Measurements from ENCODE around the gene H2AZ1.
A peak's percentile ranks its signal among the peaks of the same experiment; 100 is the strongest.

The H2AZ1 gene

DNA sequence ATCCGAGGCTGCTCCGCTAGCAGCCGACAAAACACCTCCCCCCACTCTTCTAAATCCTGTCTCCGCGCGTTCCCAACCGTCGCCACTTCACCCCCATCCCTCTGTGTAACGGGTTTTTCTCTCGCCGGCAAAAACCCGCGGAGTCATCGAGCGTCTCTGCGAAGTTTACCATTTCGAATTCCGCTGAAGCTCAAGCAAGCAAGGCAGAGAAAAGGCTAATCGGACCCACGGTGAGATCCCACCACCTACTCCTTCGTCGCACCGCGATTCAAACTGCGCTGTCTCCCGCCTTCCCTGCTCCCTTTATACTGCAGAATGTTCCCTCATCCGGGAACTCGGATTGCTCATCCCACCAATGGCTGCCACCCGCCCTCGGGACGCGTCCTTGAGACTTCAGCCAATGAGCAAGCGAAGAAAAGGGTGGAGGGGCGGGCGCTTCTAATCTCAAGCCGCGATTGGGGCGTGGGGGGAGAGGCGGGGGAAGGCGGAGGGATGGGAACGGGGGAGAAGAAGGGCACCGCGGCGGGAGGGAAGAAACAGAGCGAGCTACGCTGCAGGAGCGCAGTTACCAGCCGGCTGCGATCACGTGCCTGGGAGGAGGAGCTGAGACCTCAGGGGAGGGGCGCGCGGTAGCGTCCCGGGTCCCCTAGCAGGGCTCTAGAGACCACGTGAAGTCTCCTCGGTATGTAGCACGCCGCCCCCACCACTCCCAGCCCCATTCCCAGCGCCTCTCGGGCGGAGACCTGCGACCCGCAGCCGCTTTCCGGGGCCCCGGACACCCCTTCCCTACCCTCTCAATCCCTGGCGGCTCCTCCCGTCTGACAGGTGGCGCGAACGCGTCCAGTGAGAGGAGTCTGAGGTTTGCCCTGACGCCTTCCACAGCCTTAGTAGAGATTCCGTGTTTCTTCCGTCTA, at the start of gene H2AZ1:
H2AZ1 (minus strand) TSS at position 277 of the 914 bp plus-strand sequence; CDS start at position 172, 105 bp downstream.
- peak within 1 kb of the TSS; percentile 92 for H3K27ac ChIP-seq (ENCODE audit: low read length)
- peak within 1 kb of the TSS; percentile 81 for H3K4me2 ChIP-seq (ENCODE audit: low read depth, low read length)
- H3K9me3 ChIP-seq (replicated peaks; ENCODE audit: insufficient read depth, low read length) = no peaks in the 10 kb centered on the region
- H3F3A ChIP-seq (ENCODE audit: insufficient read depth, low read length) = peaks cover 32% of the 10 kb centered on the region
- peaks cover 9% of the 10 kb centered on the region; the same call in 1 of the 2 replicates for H3K36me3 ChIP-seq (replicated peaks; ENCODE audit: insufficient read depth, low read length)
- H2AFZ ChIP-seq (ENCODE audit: low read length) = peak within 1 kb of the TSS; percentile 79
- H3K27me3 ChIP-seq (replicated peaks; ENCODE audit: insufficient read depth, low read length) = no peaks in the 10 kb centered on the region
- H3K9ac ChIP-seq (ENCODE audit: low read length) = peak within 1 kb of the TSS; percentile 97
- peak within 1 kb of the TSS; percentile 98 for H3K4me3 ChIP-seq (ENCODE audit: low read length)
- H3K4me1 ChIP-seq (ENCODE audit: low read length) = peaks cover 22% of the 10 kb centered on the region
- peak; percentile 99 for DNase-seq
- TF ChIP-seq, protein P1, sequence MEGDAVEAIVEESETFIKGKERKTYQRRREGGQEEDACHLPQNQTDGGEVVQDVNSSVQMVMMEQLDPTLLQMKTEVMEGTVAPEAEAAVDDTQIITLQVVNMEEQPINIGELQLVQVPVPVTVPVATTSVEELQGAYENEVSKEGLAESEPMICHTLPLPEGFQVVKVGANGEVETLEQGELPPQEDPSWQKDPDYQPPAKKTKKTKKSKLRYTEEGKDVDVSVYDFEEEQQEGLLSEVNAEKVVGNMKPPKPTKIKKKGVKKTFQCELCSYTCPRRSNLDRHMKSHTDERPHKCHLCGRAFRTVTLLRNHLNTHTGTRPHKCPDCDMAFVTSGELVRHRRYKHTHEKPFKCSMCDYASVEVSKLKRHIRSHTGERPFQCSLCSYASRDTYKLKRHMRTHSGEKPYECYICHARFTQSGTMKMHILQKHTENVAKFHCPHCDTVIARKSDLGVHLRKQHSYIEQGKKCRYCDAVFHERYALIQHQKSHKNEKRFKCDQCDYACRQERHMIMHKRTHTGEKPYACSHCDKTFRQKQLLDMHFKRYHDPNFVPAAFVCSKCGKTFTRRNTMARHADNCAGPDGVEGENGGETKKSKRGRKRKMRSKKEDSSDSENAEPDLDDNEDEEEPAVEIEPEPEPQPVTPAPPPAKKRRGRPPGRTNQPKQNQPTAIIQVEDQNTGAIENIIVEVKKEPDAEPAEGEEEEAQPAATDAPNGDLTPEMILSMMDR (IDR thresholded peaks at IDR 0.05; ENCODE audit: low read length) = no peak
- TF ChIP-seq EZH2 (optimal IDR thresholded peaks at IDR 0.05; ENCODE audit: low read depth, low read length) (no peak), EZH2phosphoT487 (IDR thresholded peaks at IDR 0.05; ENCODE audit: low read length) (no peak)
- H4K20me1 ChIP-seq (ENCODE audit: insufficient read depth, low read length) = peaks cover 3% of the 10 kb centered on the region; the same call in 1 of the 2 replicates
- H3K9me2 ChIP-seq (replicated peaks; ENCODE audit: insufficient read depth, low read length) = no peaks in the 10 kb centered on the region
- peaks cover 40% of the 10 kb centered on the region for H3K79me2 ChIP-seq (ENCODE audit: low read length)

DNA sequence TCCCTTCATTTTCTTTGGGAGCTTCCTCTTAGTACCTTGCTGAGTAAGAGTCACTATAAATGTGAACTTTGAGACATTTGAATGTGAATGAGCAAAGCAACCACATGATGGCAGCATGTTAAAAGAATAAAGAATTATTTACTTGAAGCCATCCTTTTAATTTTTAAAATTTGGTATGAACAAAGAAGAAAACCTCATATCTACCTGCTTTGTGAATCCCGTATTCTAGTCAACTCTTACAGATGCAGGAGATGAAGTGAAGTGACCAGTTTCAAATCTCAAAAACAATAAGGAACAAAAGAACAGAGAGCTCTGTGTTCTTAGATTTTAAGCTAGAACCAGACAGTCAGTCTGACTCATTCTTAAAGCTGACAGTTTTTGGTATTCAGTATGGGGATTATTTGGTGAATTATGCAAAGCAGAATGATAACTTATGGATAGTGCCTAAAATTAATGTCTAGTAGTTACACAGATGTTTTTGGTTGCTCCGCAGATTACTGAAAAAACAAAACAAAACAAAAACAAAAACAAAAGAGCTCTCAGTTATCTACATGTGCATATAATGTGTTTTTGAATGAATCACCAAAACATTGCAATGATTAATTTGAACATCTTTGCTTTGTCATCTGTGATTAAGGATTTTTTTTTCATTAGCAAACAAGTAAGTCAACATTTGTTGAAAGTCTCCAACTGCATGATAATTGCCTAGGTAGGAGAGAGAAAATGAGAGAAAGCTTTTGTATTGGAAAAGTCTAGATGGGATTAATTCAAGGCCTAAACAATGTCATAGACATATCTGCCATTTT, 48.2 kb upstream of the H2AZ1 start:
- H4K20me1 ChIP-seq (ENCODE audit: insufficient read depth, low read length) = no peaks in the 10 kb centered on the region
- no peaks in the 10 kb centered on the region for H3K9me2 ChIP-seq (replicated peaks; ENCODE audit: insufficient read depth, low read length)
- H3K9me3 ChIP-seq (replicated peaks; ENCODE audit: insufficient read depth, low read length) = no peaks in the 10 kb centered on the region
- 0 out of 2 replicates have a peak, but pooled peaks cover 4% of the 10 kb centered on the region for H3K4me1 ChIP-seq (ENCODE audit: low read length)
- H3K36me3 ChIP-seq (replicated peaks; ENCODE audit: insufficient read depth, low read length) = no peaks in the 10 kb centered on the region
- DNase-seq = peak; percentile 56
- H3K4me2 ChIP-seq (ENCODE audit: low read depth, low read length) = peak overlapping the region; percentile 7
- no peak overlapping the region for H3K4me3 ChIP-seq (ENCODE audit: low read length)
- H3K79me2 ChIP-seq (ENCODE audit: low read length) = no peaks in the 10 kb centered on the region
- no peak overlapping the region for H3K9ac ChIP-seq (ENCODE audit: low read length)
- H3K27ac ChIP-seq (ENCODE audit: low read length) = no peak overlapping the region
- H3F3A ChIP-seq (ENCODE audit: insufficient read depth, low read length) = no peaks in the 10 kb centered on the region
- TF ChIP-seq, protein P1 (IDR thresholded peaks at IDR 0.05; ENCODE audit: low read length) = peak; percentile 53
- TF ChIP-seq EZH2phosphoT487 (IDR thresholded peaks at IDR 0.05; ENCODE audit: low read length) = no peak
- H2AFZ ChIP-seq (ENCODE audit: low read length) = 0 out of 2 replicates have a peak overlapping the region, but pooled peaks have one; percentile 35
- no peaks in the 10 kb centered on the region for H3K27me3 ChIP-seq (replicated peaks; ENCODE audit: insufficient read depth, low read length)

DNA sequence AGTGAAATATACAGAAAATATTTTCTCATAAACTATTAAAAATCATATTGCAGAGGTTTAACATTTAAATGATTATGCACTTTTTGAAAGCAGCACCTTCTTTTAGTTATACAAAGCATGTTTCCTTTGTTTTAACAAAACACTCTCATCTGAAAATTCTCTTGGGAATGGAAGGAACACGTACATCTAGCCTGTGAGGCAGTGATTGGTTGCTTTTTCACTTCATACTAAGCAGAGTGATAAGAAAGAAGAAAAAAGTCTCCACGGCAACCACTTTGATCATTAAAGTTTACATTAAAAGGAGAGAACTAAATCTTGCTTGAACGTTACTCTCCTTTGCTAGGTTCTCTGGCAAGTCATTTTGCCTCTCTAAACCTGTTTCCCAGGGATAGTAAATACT, 41.7 kb upstream of the H2AZ1 start:
- peaks cover 9% of the 10 kb centered on the region for H3K4me1 ChIP-seq (ENCODE audit: low read length)
- no peaks in the 10 kb centered on the region for H4K20me1 ChIP-seq (ENCODE audit: insufficient read depth, low read length)
- no peak overlapping the region for H2AFZ ChIP-seq (ENCODE audit: low read length)
- no peak overlapping the region for H3K9ac ChIP-seq (ENCODE audit: low read length)
- no peak overlapping the region for H3K4me3 ChIP-seq (ENCODE audit: low read length)
- TF ChIP-seq EZH2 (optimal IDR thresholded peaks at IDR 0.05; ENCODE audit: low read depth, low read length) = no peak
- no peak for TF ChIP-seq EZH2phosphoT487 (IDR thresholded peaks at IDR 0.05; ENCODE audit: low read length)
- TF ChIP-seq, protein P1 (IDR thresholded peaks at IDR 0.05; ENCODE audit: low read length) = no peak
- H3K9me3 ChIP-seq (replicated peaks; ENCODE audit: insufficient read depth, low read length) = no peaks in the 10 kb centered on the region
- H3F3A ChIP-seq (ENCODE audit: insufficient read depth, low read length) = no peaks in the 10 kb centered on the region; the same call in 1 of the 2 replicates
- H3K27ac ChIP-seq (ENCODE audit: low read length) = no peak overlapping the region
- no peaks in the 10 kb centered on the region for H3K9me2 ChIP-seq (replicated peaks; ENCODE audit: insufficient read depth, low read length)
- H3K4me2 ChIP-seq (ENCODE audit: low read depth, low read length) = no peak overlapping the region
- H3K79me2 ChIP-seq (ENCODE audit: low read length) = no peaks in the 10 kb centered on the region
- no peaks in the 10 kb centered on the region for H3K27me3 ChIP-seq (replicated peaks; ENCODE audit: insufficient read depth, low read length)
- no peaks in the 10 kb centered on the region for H3K36me3 ChIP-seq (replicated peaks; ENCODE audit: insufficient read depth, low read length)
- DNase-seq = no peak

All from MM.1S (cell line).